ENCODE results near the gene PARP8. TPM values are rescaled to one million over a fixed set of nuclear protein-coding genes. Genes with fewer than 3 reads are reported as not detected.

Gene PARP8
- total RNA-seq, 1 experiment from 2014 or later = 0.07 TPM

- H3K9me3 ChIP-seq (ENCODE audit: low read length) = no peaks in the 10 kb centered on the region
- H3K36me3 ChIP-seq (ENCODE audit: low read depth, low read length) = no peaks in the 10 kb centered on the region
- BruUV-seq (replicated peaks) = no TSS peak
- intact Hi-C loops (cut with micrococcal nuclease) = no loop called here
- H3K4me3 ChIP-seq (ENCODE audit: low read length) = no peak overlapping the region
- no peak overlapping the region for H2AFZ ChIP-seq (ENCODE audit: low read length)
- H3K9ac ChIP-seq (ENCODE audit: low read length) = no peak overlapping the region
- H3K9me2 ChIP-seq (replicated peaks; ENCODE audit: low read length) = no peaks in the 10 kb centered on the region
- H4K20me1 ChIP-seq (ENCODE audit: low read length) = no peaks in the 10 kb centered on the region
- POLR2A ChIA-PET (ENCODE audit: unreplicated experiment) = no interaction called here
- ATAC-seq (no peak), DNase-seq (no peak)
- TF ChIP-seq EZH2 (IDR thresholded peaks at IDR 0.05; ENCODE audit: low read length, unreplicated experiment) = no peak
- H3K4me1 ChIP-seq (ENCODE audit: insufficient read depth, low read length) = no peaks in the 10 kb centered on the region
- CTCF ChIA-PET = no interaction called here
- H3K4me2 ChIP-seq (ENCODE audit: low read length) = no peak overlapping the region
- H3F3A ChIP-seq (ENCODE audit: low read length, unreplicated experiment) = no peaks in the 10 kb centered on the region
- H3K27ac ChIP-seq (ENCODE audit: low read length) = no peak overlapping the region
- no peaks in the 10 kb centered on the region for H3K79me2 ChIP-seq (ENCODE audit: low read length)
- H3K27me3 ChIP-seq (ENCODE audit: low read length) = no peaks in the 10 kb centered on the region
Observed at GRCh38 chr5:50655067-50655809, 11.2 kb upstream of the PARP8 start.

DNA sequence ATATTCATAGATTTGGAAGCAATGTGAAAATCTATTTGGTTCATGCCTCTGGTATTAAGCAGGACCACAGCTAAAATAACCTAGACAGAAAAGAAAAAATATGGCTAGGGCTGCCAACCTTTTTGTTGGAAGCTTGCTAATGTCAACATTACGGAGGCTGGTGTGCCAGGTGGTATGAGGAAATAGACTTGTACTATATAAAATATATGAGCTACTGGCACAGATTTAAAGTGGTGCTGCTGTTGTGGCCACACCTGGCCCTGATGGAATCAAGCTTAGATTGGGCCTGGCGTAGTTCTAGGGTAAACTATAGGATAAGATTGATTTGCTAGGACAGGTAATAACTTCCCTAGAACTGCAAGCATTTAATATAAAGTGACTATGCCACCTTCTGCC lies 10.6 kb upstream of the PARP8 start:
- Histone ChIP-seq H4K20me1 (ENCODE audit: low read length) (no peaks in the 10 kb centered on the region), H2AFZ (ENCODE audit: low read length) (no peak overlapping the region), H3K27ac (ENCODE audit: low read length) (no peak overlapping the region), H3K9me2 (replicated peaks; ENCODE audit: low read length) (no peaks in the 10 kb centered on the region), H3K79me2 (ENCODE audit: low read length) (no peaks in the 10 kb centered on the region), H3K4me3 (ENCODE audit: low read length) (no peak overlapping the region), H3K4me1 (ENCODE audit: insufficient read depth, low read length) (no peaks in the 10 kb centered on the region), H3K9ac (ENCODE audit: low read length) (no peak overlapping the region), H3K9me3 (ENCODE audit: low read length) (no peaks in the 10 kb centered on the region), H3K4me2 (ENCODE audit: low read length) (no peak overlapping the region), H3K36me3 (ENCODE audit: low read depth, low read length) (no peaks in the 10 kb centered on the region), H3K27me3 (ENCODE audit: low read length) (no peaks in the 10 kb centered on the region), H3F3A (ENCODE audit: low read length, unreplicated experiment) (no peaks in the 10 kb centered on the region)
- POLR2A ChIA-PET (ENCODE audit: unreplicated experiment) = interaction anchor here (0.7 kb wide), 1 partner anchor 337 kb away, joined by 3 read pairs; no protein-coding TSS in a partner anchor
- CTCF ChIA-PET = no interaction called here
- BruUV-seq (replicated peaks) = no TSS peak
- peak; percentile 6 for DNase-seq
- no peak for TF ChIP-seq EZH2 (IDR thresholded peaks at IDR 0.05; ENCODE audit: low read length, unreplicated experiment)
- no peak for TF ChIP-seq CTCF (conservative IDR thresholded peaks at IDR 0.05; ENCODE audit: low read depth, low read length)
- no peak for TF ChIP-seq EZH2phosphoT487 (IDR thresholded peaks at IDR 0.05; ENCODE audit: borderline replicate concordance, low read length)
- intact Hi-C loops (cut with micrococcal nuclease) = no loop called here
- ATAC-seq = no peak

DNA sequence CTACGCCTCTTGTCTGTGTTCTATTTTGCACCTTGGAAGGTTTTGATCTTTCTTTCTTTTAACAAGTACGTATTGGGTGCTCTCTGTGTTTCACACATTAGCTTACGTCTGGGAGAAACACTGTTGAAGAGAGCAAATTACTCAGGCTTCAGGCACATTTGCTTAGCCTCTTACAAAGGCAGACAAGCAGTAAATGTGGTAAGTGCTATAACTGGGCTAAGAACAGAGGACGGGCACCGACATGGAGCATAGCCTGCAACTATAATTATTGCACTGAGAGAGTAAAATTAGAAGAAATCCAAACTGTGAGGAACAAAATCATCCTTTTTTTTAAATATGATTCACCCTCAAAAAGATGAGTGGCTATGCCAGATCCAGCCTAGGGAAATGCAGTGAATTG lies 9.4 kb upstream of the PARP8 start:
- H3F3A ChIP-seq (ENCODE audit: low read length, unreplicated experiment) = no peaks in the 10 kb centered on the region
- no peak overlapping the region for H3K4me3 ChIP-seq (ENCODE audit: low read length)
- H3K9me2 ChIP-seq (replicated peaks; ENCODE audit: low read length) = no peaks in the 10 kb centered on the region
- no TSS peak for BruUV-seq (replicated peaks)
- no peaks in the 10 kb centered on the region for H3K36me3 ChIP-seq (ENCODE audit: low read depth, low read length)
- no peak overlapping the region for H3K27ac ChIP-seq (ENCODE audit: low read length)
- CTCF ChIA-PET = no interaction called here
- no peaks in the 10 kb centered on the region for H3K4me1 ChIP-seq (ENCODE audit: insufficient read depth, low read length)
- H3K27me3 ChIP-seq (ENCODE audit: low read length) = no peaks in the 10 kb centered on the region
- H3K9ac ChIP-seq (ENCODE audit: low read length) = no peak overlapping the region
- POLR2A ChIA-PET (ENCODE audit: unreplicated experiment) = no interaction called here
- no peaks in the 10 kb centered on the region for H4K20me1 ChIP-seq (ENCODE audit: low read length)
- TF ChIP-seq EZH2 (IDR thresholded peaks at IDR 0.05; ENCODE audit: low read length, unreplicated experiment) (no peak), EZH2phosphoT487 (IDR thresholded peaks at IDR 0.05; ENCODE audit: borderline replicate concordance, low read length) (no peak), CTCF (conservative IDR thresholded peaks at IDR 0.05; ENCODE audit: low read depth, low read length) (no peak)
- ATAC-seq (no peak), DNase-seq (no peak)
- intact Hi-C loops (cut with micrococcal nuclease) = no loop called here
- no peak overlapping the region for H3K4me2 ChIP-seq (ENCODE audit: low read length)
- H3K79me2 ChIP-seq (ENCODE audit: low read length) = no peaks in the 10 kb centered on the region
- H2AFZ ChIP-seq (ENCODE audit: low read length) = no peak overlapping the region
- no peaks in the 10 kb centered on the region for H3K9me3 ChIP-seq (ENCODE audit: low read length)

All from PC-3 (cell line).